IPS-NIHi11 (cell line): ENCODE measurements around the gene PRRT1B.
A peak's percentile ranks its signal among the peaks of the same experiment; 100 is the strongest.
"Not testable (repeated sequence)": the region's sequence is repeated elsewhere in the genome, so short reads cannot be mapped to it uniquely, and the experiment has no call there.

Source experiments
- DNase-seq: peaks from one replicate; pipeline ENCODE4 v3.0.0; 2012; ENCODE audit warnings: mixed read lengths, low spot score

PRRT1B gene

GRCh38 chr9:131522257-131523085 lies 22.9 kb upstream of the PRRT1B start:
- no peak for DNase-seq

DNA sequence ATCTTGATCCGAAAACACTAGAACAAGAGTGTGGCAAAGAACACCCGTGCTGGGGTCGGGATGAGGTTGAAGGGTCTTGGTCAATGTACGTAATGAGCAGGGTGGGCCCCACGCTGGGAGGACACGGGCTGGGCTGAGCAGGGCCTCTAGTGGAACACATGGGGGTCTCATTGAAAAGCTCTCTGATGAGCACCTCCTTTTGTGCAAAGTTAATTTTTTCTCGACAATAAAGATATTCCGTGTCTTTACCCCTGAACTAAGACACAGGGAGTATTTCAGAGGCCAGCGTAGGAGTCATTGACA lies 22.3 kb upstream of the PRRT1B start:
- DNase-seq = no peak

- no peak for DNase-seq
Measured at GRCh38 chr9:131523451-131524435, 21.6 kb upstream of the PRRT1B start.

GRCh38 chr9:131524665-131525315 lies 20.5 kb upstream of the PRRT1B start:
- no peak for DNase-seq

DNA sequence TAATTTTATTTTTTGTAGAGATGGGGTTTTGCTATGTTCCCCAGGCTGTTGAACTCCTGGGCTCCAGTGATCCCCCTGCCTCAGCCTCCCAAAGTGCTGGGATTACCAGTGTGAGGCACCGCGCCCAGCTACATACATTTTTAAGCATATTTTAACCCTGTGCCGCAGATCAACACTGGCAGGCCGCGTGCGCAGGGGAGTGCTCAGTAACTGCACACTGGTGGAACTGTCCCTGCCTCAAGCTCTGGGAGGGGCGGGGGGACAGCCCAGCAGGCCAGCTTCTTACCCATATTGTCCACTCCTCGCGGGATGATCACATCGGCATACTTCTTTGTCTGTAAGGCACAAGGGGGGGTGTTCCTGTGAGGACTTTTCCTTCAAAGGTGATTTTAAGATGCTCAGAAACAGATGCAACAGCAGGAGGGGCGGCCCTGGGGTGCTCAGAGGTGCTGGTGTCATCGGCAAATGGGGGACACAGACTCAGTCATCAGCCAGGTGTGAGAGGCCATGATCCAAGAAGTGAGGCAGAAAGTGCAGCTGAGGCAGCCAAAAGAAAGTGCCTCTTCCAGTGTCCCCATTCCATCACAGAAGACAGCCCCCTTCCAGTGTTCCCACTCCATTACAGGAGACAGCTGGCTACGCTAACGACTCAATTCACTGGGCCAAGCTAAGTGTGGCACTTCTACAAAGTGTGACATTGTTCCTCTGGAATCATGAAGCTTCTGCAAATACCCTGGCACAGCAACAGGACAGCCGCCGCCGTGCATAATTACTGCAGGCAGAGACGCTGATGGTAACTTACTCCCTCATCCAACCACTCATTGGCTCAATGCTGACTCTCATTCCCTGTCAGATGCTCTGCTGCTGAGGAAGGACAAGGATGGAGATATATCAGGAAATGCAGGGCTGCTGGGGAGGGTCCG lies 19.4 kb upstream of the PRRT1B start:
- DNase-seq = no peak

DNA sequence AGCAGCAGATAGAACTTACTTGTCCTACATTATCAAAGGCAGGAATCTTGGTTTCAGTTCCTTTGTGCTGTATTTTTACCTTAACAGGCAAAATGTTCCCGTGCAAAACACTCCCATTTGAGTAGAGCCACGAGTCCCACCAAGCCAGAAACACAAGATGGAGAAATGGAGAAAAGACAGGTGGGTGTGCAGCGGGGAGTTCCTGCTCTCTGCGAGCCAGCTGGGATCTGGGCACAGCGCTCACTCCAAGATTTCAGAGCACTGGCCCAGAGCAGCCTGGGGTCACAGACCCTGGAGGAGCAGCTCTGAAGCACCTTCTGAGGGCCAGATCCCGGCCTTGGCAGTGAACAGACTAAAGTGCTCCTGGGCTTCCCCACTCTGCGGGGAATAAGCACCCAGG lies 17.1 kb upstream of the PRRT1B start:
- no peak for DNase-seq

GRCh38 chr9:131528886-131529505 lies 16.3 kb upstream of the PRRT1B start:
- no peak for DNase-seq

GRCh38 chr9:131529597-131530545 lies 15.5 kb upstream of the PRRT1B start:
- no peak for DNase-seq

- peak; percentile 82 for DNase-seq
Measured at GRCh38 chr9:131530546-131530919, 14.8 kb upstream of the PRRT1B start.

GRCh38 chr9:131530920-131531832 lies 14.1 kb upstream of the PRRT1B start, which contains the start of gene UCK1:
Gene UCK1 (minus strand): TSS chr9:131531263. CDS start chr9:131531174, 89 bp downstream.
- DNase-seq = peak; percentile 99

DNA sequence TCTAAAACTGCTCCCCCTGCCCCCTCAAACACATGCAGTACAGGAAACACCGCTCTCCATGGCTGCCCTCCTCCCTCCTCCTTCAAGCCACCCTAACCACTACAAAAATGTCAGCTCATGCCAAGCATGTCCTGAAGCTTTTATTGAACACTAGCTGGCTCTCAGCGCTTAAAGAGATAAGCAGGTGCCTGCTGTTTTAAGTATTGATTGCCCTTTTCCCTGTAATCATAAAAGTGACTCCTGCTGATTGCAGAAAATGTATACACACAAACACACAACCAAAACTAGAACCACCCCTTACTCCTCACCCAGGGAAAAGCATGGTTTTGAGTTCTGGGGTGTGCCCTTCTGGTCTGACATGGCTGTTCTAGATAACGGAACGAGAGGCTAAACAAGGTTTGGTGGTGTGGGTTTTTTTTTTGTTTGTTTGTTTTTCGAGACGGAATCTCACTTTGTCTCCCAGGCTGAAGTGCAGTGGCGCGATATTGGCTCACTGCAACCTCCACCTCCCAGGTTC lies 10.5 kb upstream of the PRRT1B start:
- no peak for DNase-seq

- no peak for DNase-seq
Measured at GRCh38 chr9:131537946-131538345, 7.4 kb upstream of the PRRT1B start.

DNA sequence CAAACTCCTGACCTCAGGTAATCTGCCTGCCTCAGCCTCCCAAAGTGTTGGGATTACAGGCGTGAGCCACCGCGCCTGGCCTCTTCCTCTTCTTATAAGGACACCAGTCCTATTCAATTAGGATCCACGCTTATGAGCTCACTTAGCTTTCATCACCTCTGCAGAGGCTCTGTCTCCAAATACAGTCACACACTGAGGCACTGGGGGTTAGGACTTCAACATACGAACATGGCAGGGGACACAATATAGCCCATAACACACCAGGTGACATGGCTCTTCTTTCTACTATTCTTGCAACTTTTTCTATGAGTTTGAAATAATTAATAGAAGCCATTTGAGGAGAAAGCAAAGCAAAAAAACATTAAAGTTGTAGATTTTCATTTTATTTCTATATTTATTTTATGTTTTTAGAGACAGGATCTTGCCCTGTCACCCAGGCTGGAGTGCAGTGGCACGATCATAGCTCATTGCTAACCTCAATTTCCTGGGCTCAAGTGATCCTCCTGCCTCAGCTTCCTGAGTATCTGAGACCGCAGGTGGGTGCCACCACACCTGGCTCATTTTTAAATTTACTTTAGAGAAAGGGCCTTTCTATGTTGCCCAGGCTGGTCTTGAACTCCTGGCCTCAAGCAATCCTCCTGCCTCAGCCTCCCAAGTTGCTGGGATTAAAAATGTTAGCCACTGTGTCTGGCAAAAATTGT lies 6.0 kb upstream of the PRRT1B start:
- DNase-seq = no peak

- DNase-seq = no peak
Measured at GRCh38 chr9:131543141-131543540, 2.2 kb upstream of the PRRT1B start.

- DNase-seq = no peak
Measured at GRCh38 chr9:131545786-131546335, 538 bp downstream of the PRRT1B start.

DNA sequence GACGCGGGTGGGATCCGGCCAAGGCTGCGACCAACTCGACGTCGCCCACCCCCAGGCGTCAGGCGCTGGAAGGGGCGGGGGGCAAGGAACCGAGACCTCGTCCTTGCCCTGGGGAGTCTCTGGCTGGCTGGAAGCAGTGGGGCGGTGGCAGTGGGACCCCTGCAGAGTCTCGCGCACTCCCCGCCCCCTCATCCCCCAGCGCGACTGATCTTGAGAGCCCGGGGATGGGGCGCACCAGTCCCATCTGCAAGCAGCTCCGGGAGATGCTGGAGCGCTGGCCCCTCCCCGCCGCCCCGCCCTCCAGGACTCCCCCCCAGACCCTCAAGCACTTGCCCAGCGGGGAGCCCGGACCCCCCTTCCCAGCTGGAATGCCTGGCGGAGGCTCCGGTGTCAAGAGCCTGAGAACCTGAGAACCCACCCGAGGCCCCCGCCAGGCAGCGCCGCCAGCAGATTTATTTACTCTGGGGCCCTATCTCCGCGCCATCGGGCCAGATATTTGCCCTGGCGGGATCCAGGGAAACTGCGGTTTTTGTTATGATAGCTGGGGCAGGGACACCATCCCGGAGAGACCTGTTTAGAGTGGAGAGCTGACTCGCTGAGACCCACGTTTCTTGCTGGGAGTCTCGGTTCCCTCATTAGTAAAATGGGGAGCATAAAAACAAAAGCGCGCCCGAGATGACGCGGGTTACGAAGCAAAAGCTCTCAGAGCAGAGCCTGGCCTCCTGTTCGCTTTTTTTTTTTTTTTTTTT lies 1.2 kb downstream of the PRRT1B start:
- DNase-seq = peak; percentile 74

DNA sequence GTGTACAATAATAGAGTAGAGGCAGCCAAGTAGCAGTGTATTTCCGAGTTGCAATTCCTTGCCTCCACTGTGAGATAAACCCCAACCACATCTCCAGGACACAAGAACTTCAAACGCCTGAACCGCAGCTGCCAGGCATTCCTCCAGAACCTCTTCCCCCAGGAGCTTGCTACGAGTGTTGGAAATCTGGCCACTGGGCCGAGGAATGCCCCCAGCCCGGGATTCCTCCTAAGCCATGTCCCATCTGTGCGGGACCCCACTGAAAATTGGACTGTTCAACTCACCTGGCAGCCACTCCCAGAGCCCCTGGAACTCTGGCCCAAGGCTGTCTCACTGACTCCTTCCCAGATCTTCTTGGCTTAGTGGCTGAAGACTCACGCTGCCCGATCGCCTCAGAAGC lies 3.9 kb downstream of the PRRT1B start:
- DNase-seq = not testable (repeated sequence)
